NCI-H2081 treated with DMSO at 0.1 percent for 48 hours (cell line): ENCODE data around the gene NEK8.
"Not testable (repeated sequence)": the region's sequence is repeated elsewhere in the genome, so short reads cannot be mapped to it uniquely, and the experiment has no call there.

Experiments
- DNase-seq: peaks from one replicate; lab custom pipeline; 2025; lab: John Stamatoyannopoulos, UW

The NEK8 gene

GRCh38 chr17:28710861-28711722, 17.5 kb upstream of the NEK8 start:
- DNase-seq: no peak

GRCh38 chr17:28711723-28712031, 16.9 kb upstream of the NEK8 start, which contains the start of gene PROCA1:
TSS of gene PROCA1 (minus strand) at chr17:28711888. CDS start at chr17:28711660, 228 bp downstream.
- no peak for DNase-seq

GRCh38 chr17:28712032-28712704, 16.4 kb upstream of the NEK8 start:
- DNase-seq: no peak

- no peak for DNase-seq
Observed at GRCh38 chr17:28712705-28713415, 15.7 kb upstream of the NEK8 start.

- DNase-seq: no peak
Observed at GRCh38 chr17:28714281-28714680, 14.3 kb upstream of the NEK8 start.

- no peak for DNase-seq
Observed at GRCh38 chr17:28715217-28715616, 13.4 kb upstream of the NEK8 start.

GRCh38 chr17:28716740-28717577, 11.6 kb upstream of the NEK8 start:
- no peak for DNase-seq

- no peak for DNase-seq
Observed at GRCh38 chr17:28717578-28718332, 10.8 kb upstream of the NEK8 start, which contains the start of gene RAB34. TSS of gene RAB34 (minus strand) at chr17:28717868. CDS start at chr17:28717266, 602 bp downstream.

GRCh38 chr17:28718333-28719020, 10.1 kb upstream of the NEK8 start:
- DNase-seq: no peak

- no peak for DNase-seq
Observed at GRCh38 chr17:28719021-28719433, 9.6 kb upstream of the NEK8 start.

GRCh38 chr17:28720247-28720996, 8.2 kb upstream of the NEK8 start:
- no peak for DNase-seq

- DNase-seq: not testable (repeated sequence)
Observed at GRCh38 chr17:28720997-28721329, 7.6 kb upstream of the NEK8 start.

- DNase-seq: no peak
Observed at GRCh38 chr17:28722417-28723158, 6.0 kb upstream of the NEK8 start.

- DNase-seq: no peak
Observed at GRCh38 chr17:28723159-28723835, 5.3 kb upstream of the NEK8 start.

GRCh38 chr17:28723836-28724499, 4.6 kb upstream of the NEK8 start:
- not testable (repeated sequence) for DNase-seq

- DNase-seq: no peak
Observed at GRCh38 chr17:28724500-28725165, 4.0 kb upstream of the NEK8 start.

- DNase-seq: no peak
Observed at GRCh38 chr17:28725166-28725659, 3.4 kb upstream of the NEK8 start.
